ENCODE measurements around the gene FNDC3A.
"Not testable (repeated sequence)": the region's sequence is repeated elsewhere in the genome, so short reads cannot be mapped to it uniquely, and the experiment has no call there.

Gene FNDC3A

GRCh38 chr13:49093376-49093775 lies 117.7 kb downstream of the FNDC3A start:
- no peak for DNase-seq

GRCh38 chr13:49097374-49097773 lies 121.7 kb downstream of the FNDC3A start:
- DNase-seq = no peak

GRCh38 chr13:49098198-49098597 lies 122.5 kb downstream of the FNDC3A start:
- no peak for DNase-seq

- DNase-seq = no peak
Measured at GRCh38 chr13:49098771-49099512, 123.2 kb downstream of the FNDC3A start.

- no peak for DNase-seq
Measured at GRCh38 chr13:49099513-49099877, 123.8 kb downstream of the FNDC3A start.

GRCh38 chr13:49100637-49101570 lies 125.2 kb downstream of the FNDC3A start:
- DNase-seq = no peak

GRCh38 chr13:49108196-49108595 lies 132.5 kb downstream of the FNDC3A start:
- no peak for DNase-seq

- DNase-seq = no peak
Measured at GRCh38 chr13:49110122-49110912, 134.6 kb downstream of the FNDC3A start.

GRCh38 chr13:49110913-49111170 lies 135.1 kb downstream of the FNDC3A start:
- DNase-seq = no peak

GRCh38 chr13:49112782-49113525 lies 137.2 kb downstream of the FNDC3A start:
- DNase-seq = no peak

GRCh38 chr13:49113526-49114286 lies 138.0 kb downstream of the FNDC3A start:
- no peak for DNase-seq

- no peak for DNase-seq
Measured at GRCh38 chr13:49116873-49117272, 141.2 kb downstream of the FNDC3A start.

- DNase-seq = not testable (repeated sequence)
Measured at GRCh38 chr13:49118455-49118854, 142.7 kb downstream of the FNDC3A start.

GRCh38 chr13:49124693-49125304 lies 149.1 kb downstream of the FNDC3A start:
- DNase-seq = no peak

- DNase-seq = no peak
Measured at GRCh38 chr13:49125964-49126524, 150.3 kb downstream of the FNDC3A start.

GRCh38 chr13:49132479-49133002 lies 156.8 kb downstream of the FNDC3A start:
- no peak for DNase-seq

GRCh38 chr13:49134305-49134704 lies 158.6 kb downstream of the FNDC3A start:
- DNase-seq = no peak

GRCh38 chr13:49137138-49137643 lies 161.5 kb downstream of the FNDC3A start:
- DNase-seq = not testable (repeated sequence)

- DNase-seq = no peak
Measured at GRCh38 chr13:49140910-49141611, 165.3 kb downstream of the FNDC3A start.

- no peak for DNase-seq
Measured at GRCh38 chr13:49146950-49147355, 171.2 kb downstream of the FNDC3A start.
